ENCODE data around the gene TADA1.
A peak's percentile ranks its signal among the peaks of the same experiment; 100 is the strongest.

Gene TADA1

GRCh38 chr1:166875734-166876539, at the start of gene TADA1:
TSS of gene TADA1 (minus strand) at chr1:166876264. CDS start at chr1:166876233, 31 bp downstream.
- DNase-seq: peak; percentile 95 to 97

- DNase-seq: peak in 1 of 2 donors; percentile 6
Observed at GRCh38 chr1:166924823-166925541, 48.9 kb upstream of the TADA1 start.

- no peak for DNase-seq
Observed at GRCh38 chr1:166920561-166921475, 44.8 kb upstream of the TADA1 start.

GRCh38 chr1:166918956-166919316, 42.9 kb upstream of the TADA1 start:
- no peak for DNase-seq

- no peak for DNase-seq
Observed at GRCh38 chr1:166918088-166918955, 42.3 kb upstream of the TADA1 start.

- DNase-seq: no peak
Observed at GRCh38 chr1:166915941-166916340, 39.9 kb upstream of the TADA1 start.

GRCh38 chr1:166915042-166915441, 39.0 kb upstream of the TADA1 start:
- no peak for DNase-seq

GRCh38 chr1:166914111-166914510, 38.0 kb upstream of the TADA1 start:
- no peak for DNase-seq

- no peak for DNase-seq
Observed at GRCh38 chr1:166911624-166912023, 35.6 kb upstream of the TADA1 start.

GRCh38 chr1:166910396-166910994, 34.4 kb upstream of the TADA1 start:
- peak; percentile 79 to 81 for DNase-seq

GRCh38 chr1:166908942-166909341, 32.9 kb upstream of the TADA1 start:
- no peak for DNase-seq

GRCh38 chr1:166907763-166908162, 31.7 kb upstream of the TADA1 start:
- peak in 1 of 2 donors; percentile 7 for DNase-seq

- DNase-seq: no peak
Observed at GRCh38 chr1:166907051-166907450, 31.0 kb upstream of the TADA1 start.

GRCh38 chr1:166906647-166907046, 30.6 kb upstream of the TADA1 start:
- no peak for DNase-seq

GRCh38 chr1:166905900-166906299, 29.8 kb upstream of the TADA1 start:
- no peak for DNase-seq

- DNase-seq: no peak
Observed at GRCh38 chr1:166905136-166905535, 29.1 kb upstream of the TADA1 start.

GRCh38 chr1:166903232-166903631, 27.2 kb upstream of the TADA1 start:
- DNase-seq: peak in 1 of 2 donors; percentile 9

- peak in 1 of 2 donors; percentile 28 for DNase-seq
Observed at GRCh38 chr1:166902279-166902678, 26.2 kb upstream of the TADA1 start.

- no peak for DNase-seq
Observed at GRCh38 chr1:166900987-166901386, 24.9 kb upstream of the TADA1 start.

- no peak for DNase-seq
Observed at GRCh38 chr1:166899769-166900168, 23.7 kb upstream of the TADA1 start.

- DNase-seq: no peak
Observed at GRCh38 chr1:166895766-166896165, 19.7 kb upstream of the TADA1 start.

- no peak for DNase-seq
Observed at GRCh38 chr1:166889776-166890175, 13.7 kb upstream of the TADA1 start.
